SK-N-MC (cell line): ENCODE results near the gene SSU72.

Source experiments
- EZH2 ChIP-seq: fragments of 200-600 bp; sonication (generic); IDR thresholded peaks from one replicate; pipeline ENCODE4 v1.6.1; 2017; ENCODE audit warnings: antibody characterized with exemption
- POLR2AphosphoS5 ChIP-seq: IDR thresholded peaks from 2 replicates; pipeline ENCODE4 v1.6.1; 2012; ENCODE audit warnings: mild to moderate bottlenecking, low read depth, low read length, borderline replicate concordance

- TF ChIP-seq POLR2AphosphoS5, result no peak
- no peak for TF ChIP-seq EZH2
Measured at GRCh38 chr1:1599935-1600860, 25.5 kb upstream of the SSU72 start, which contains the start of gene FNDC10.
